Peyer's patch (tissue), 4 donors: Measurements from ENCODE around the gene PLAGL2.

Experiments used
- POLR2A ChIP-seq, 2 donors: fragments of 450-650 bp; IDR thresholded peaks; one replicate each; pipeline ENCODE4 v1.5.1; 2017; ENCODE audit warnings: antibody characterized with exemption in 2 of 2, mild to moderate bottlenecking in 2 of 2, moderate library complexity in 2 of 2
- TF ChIP-seq, protein P1 (sequence below), 6 experiments: fragments of 450-650 bp in 4 of 6; fragments of 200-600 bp in 2 of 6; sonication (generic) in 1 of 6; IDR thresholded peaks; one replicate each; pipeline ENCODE4 v1.5.1; 2017 to 2019; ENCODE audit warnings: antibody characterized with exemption in 6 of 6, mild to moderate bottlenecking in 3 of 6, moderate library complexity in 1 of 6

DNA sequence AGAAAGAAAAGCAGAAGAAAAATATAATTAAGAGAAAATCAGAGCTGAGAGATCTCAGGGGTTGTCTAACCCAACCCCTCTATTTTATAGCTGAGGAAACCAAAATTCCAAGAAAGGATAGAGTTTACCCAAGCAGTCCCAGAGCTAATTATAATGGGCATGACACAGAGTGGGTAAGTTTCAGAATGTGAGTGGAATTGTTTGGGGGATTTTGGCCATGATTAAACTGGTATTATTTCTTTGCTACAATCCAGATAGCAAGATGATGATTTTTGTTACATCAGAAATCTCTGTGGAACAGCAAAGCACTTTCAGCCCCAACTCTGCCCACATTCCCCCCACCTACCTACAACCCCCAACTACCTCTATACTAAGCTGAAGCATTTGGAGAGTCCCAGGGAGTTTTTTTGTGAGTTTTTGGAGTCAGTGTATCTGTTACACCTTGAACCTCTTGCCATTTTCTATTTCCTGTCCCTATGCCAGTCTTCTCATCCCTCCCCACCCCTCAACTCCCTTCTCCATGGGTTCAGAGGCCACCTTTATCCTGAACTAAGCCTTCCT, 24.9 kb upstream of the PLAGL2 start:
- TF ChIP-seq, protein P1, sequence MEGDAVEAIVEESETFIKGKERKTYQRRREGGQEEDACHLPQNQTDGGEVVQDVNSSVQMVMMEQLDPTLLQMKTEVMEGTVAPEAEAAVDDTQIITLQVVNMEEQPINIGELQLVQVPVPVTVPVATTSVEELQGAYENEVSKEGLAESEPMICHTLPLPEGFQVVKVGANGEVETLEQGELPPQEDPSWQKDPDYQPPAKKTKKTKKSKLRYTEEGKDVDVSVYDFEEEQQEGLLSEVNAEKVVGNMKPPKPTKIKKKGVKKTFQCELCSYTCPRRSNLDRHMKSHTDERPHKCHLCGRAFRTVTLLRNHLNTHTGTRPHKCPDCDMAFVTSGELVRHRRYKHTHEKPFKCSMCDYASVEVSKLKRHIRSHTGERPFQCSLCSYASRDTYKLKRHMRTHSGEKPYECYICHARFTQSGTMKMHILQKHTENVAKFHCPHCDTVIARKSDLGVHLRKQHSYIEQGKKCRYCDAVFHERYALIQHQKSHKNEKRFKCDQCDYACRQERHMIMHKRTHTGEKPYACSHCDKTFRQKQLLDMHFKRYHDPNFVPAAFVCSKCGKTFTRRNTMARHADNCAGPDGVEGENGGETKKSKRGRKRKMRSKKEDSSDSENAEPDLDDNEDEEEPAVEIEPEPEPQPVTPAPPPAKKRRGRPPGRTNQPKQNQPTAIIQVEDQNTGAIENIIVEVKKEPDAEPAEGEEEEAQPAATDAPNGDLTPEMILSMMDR (IDR thresholded peaks at IDR 0.05): no peak
- TF ChIP-seq POLR2A (IDR thresholded peaks at IDR 0.05): no peak
